Memory B cell (primary cell): ENCODE data around the gene CPZ.

ENCODE experiments used
- ATAC-seq: fragments of 150-1000 bp; cut with Tn5 transposase; 2 replicates; pipeline ENCODE4 v1.10.0; 2021; ENCODE audit warnings: low read depth, mild to moderate bottlenecking, moderate library complexity
- DNase-seq, 2 donors: peaks; one replicate each; pipeline ENCODE4 v3.0.0; 2022; ENCODE audit warnings: low spot score in 2 of 2
- H3K27ac Mint-ChIP-seq: one replicate; pipeline ENCODE4 v1.8.0; 2022; ENCODE audit warnings: mild to moderate bottlenecking, moderate library complexity, mixed read lengths
- H3K27me3 Mint-ChIP-seq: one replicate; pipeline ENCODE4 v1.8.0; 2022; ENCODE audit warnings: mixed read lengths
- H3K36me3 Mint-ChIP-seq: one replicate; pipeline ENCODE4 v1.8.0; 2022; ENCODE audit warnings: mild to moderate bottlenecking, mixed read lengths
- H3K4me1 Mint-ChIP-seq: one replicate; pipeline ENCODE4 v1.8.0; 2022; ENCODE audit warnings: mixed read lengths
- H3K4me3 Mint-ChIP-seq: one replicate; pipeline ENCODE4 v1.8.0; 2022; ENCODE audit warnings: mild to moderate bottlenecking, moderate library complexity, mixed read lengths
- H3K9me3 Mint-ChIP-seq: one replicate; pipeline ENCODE4 v1.8.0; 2022; ENCODE audit warnings: mixed read lengths

Gene CPZ

DNA sequence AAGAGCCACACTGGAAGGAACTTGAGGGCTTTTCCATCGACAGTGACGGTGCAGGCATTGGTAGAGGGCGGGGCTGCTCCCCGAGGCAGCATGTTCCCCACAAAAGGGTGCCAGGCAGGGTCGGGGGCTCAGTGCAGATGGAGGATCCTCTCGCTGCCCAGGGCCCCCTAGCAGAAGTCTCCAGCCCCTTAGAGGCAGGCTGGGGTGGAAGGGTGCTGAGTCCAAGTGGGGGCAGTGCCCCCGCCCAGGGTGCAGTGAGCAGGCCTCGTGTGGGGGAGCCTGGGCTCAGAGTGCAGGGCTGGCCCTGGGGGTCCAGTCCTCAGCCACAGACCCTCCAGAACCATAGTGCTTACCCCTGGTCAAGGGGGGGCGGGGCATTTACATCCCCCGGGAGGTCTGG, 9.0 kb downstream of the CPZ start:
- DNase-seq (no peak), ATAC-seq (no peak)
- H3K36me3 Mint-ChIP-seq, result no peaks in the 10 kb centered on the region
- H3K27ac Mint-ChIP-seq, result no peak overlapping the region
- H3K27me3 Mint-ChIP-seq, result peaks cover 4% of the 10 kb centered on the region
- H3K4me3 Mint-ChIP-seq, result no peak overlapping the region
- H3K4me1 Mint-ChIP-seq, result no peaks in the 10 kb centered on the region
- no peaks in the 10 kb centered on the region for H3K9me3 Mint-ChIP-seq

DNA sequence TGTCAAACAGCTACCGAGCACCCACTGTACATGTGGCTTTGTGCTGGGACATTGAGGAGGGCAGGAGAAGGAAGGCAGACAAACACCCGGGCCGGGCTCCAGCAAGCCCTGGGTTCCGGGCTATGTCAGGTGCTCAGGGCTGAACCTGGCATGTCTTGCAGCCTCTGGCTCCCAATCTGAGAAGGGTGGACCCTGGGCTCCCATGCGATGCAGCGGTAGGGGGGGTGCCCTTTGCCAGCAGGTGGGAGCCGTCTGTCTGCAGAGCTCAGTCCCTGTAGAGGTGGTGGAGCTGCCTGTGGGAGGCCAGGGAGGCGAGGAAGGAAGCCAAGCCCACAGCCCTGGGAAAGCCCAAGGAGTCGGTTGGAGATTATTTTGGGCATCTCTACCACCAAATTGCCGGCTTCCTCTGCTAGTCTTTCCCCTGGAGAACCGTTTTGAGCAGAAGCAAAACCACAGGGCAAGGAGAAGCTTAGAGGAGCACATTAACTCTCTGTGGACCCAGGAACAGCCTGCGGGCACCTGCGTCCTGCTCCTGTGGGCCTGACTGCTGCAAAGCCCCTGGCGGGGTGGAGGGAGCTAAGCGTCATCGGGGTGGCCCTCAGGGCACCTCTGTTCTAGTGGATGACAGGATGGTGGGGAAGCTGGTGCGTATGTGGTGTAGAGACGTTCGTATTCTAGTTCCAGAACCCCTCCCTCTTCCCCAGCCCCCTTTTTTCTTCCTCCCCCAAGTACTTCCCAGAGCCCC, 10.3 kb downstream of the CPZ start:
- H3K4me3 Mint-ChIP-seq, result no peak overlapping the region
- H3K27me3 Mint-ChIP-seq, result peaks cover 3% of the 10 kb centered on the region
- H3K4me1 Mint-ChIP-seq, result no peaks in the 10 kb centered on the region
- no peaks in the 10 kb centered on the region for H3K36me3 Mint-ChIP-seq
- H3K27ac Mint-ChIP-seq, result no peak overlapping the region
- no peaks in the 10 kb centered on the region for H3K9me3 Mint-ChIP-seq
- no peak for ATAC-seq
- no peak for DNase-seq

DNA sequence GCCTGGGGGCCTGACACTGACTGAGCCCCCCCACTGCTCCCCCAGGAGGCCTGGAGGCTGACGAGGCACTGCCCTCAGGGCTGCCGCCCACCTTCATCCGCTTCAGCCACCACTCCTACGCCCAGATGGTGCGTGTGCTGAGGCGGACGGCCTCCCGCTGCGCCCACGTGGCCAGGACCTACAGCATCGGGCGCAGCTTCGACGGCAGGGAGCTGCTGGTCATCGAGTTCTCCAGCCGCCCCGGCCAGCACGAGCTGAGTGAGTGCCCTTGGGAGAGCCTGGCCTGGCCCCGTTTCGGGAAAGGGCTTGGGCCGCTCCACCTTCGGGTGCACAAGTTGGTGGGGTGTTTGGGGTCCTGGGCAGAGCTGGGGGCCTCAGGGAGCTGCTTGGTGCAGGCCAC, 11.4 kb downstream of the CPZ start:
- Mint-ChIP-seq H3K4me3 (no peak overlapping the region), H3K36me3 (no peaks in the 10 kb centered on the region), H3K27ac (no peak overlapping the region), H3K9me3 (no peaks in the 10 kb centered on the region), H3K4me1 (peaks cover under 1% of the 10 kb centered on the region), H3K27me3 (peaks cover 1% of the 10 kb centered on the region)
- no peak for DNase-seq
- no peak for ATAC-seq

DNA sequence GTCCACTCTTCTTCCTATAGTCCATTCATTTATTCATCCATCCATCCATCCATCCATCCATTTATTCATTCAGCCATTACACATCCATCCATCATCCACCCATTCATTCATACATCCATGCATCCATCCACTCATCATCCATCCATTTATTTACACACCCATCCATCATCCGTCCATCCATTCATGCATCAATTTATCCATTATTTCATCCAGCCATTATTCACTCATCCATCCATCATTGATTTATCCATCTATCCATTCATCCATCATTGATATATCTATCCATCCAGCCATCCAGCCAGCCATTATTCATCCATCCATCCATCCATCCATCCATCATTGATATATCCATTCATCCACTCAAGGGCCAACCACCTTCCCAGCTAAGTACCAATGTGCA, 12.7 kb downstream of the CPZ start:
- ATAC-seq, result no peak

DNA sequence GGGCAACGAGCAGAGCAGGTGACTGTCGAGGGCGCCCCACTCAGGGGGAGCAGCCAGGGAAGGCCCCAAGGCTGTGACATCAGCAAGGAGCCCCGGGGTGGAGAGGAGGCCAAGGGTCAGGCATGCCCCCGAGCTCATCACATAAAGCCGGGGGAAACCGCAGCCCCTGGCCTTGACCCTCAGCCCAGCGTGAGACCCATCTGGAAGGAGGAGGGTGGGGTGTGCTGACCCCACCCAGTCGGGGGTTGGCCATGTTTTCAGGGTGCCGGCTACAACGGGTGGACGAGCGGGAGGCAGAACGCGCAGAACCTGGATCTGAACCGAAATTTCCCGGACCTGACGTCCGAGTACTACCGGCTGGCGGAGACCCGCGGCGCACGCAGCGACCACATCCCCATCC, 13.9 kb downstream of the CPZ start:
- DNase-seq (no peak), ATAC-seq (no peak)
- Mint-ChIP-seq H3K9me3 (peaks cover 3% of the 10 kb centered on the region), H3K4me1 (peaks cover 4% of the 10 kb centered on the region), H3K36me3 (no peaks in the 10 kb centered on the region), H3K4me3 (no peak overlapping the region), H3K27me3 (peaks cover 9% of the 10 kb centered on the region), H3K27ac (no peak overlapping the region)

More for the DNA sequence above, 12.7 kb downstream of the CPZ start:
- Mint-ChIP-seq H3K36me3 (no peaks in the 10 kb centered on the region), H3K4me1 (peaks cover 4% of the 10 kb centered on the region), H3K9me3 (peaks cover 3% of the 10 kb centered on the region), H3K4me3 (no peak overlapping the region), H3K27me3 (peaks cover 5% of the 10 kb centered on the region), H3K27ac (no peak overlapping the region)
- no peak for DNase-seq

DNA sequence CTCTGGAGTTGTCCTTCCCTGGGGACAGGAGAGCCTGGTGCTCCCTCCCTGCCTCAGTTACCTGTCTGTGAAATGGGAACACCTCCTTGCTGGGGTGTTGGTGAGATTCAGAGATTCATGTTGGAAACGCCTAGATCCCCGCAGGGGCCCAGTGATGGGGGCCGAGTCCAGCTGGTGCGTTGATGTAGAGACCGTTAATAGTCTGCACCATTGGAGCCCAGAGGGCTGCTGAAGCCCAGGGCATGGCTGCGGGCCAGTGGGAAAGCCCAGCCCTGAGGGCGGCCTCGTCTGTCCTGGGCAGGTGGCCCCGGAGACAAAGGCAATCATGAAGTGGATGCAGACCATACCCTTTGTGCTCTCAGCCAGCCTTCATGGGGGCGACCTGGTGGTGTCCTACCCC, 14.4 kb downstream of the CPZ start:
- Mint-ChIP-seq H3K27ac (no peak overlapping the region), H3K36me3 (no peaks in the 10 kb centered on the region), H3K4me1 (peaks cover 4% of the 10 kb centered on the region), H3K27me3 (peaks cover 11% of the 10 kb centered on the region), H3K4me3 (no peak overlapping the region), H3K9me3 (peaks cover 3% of the 10 kb centered on the region)
- no peak for ATAC-seq
- DNase-seq, result no peak

DNA sequence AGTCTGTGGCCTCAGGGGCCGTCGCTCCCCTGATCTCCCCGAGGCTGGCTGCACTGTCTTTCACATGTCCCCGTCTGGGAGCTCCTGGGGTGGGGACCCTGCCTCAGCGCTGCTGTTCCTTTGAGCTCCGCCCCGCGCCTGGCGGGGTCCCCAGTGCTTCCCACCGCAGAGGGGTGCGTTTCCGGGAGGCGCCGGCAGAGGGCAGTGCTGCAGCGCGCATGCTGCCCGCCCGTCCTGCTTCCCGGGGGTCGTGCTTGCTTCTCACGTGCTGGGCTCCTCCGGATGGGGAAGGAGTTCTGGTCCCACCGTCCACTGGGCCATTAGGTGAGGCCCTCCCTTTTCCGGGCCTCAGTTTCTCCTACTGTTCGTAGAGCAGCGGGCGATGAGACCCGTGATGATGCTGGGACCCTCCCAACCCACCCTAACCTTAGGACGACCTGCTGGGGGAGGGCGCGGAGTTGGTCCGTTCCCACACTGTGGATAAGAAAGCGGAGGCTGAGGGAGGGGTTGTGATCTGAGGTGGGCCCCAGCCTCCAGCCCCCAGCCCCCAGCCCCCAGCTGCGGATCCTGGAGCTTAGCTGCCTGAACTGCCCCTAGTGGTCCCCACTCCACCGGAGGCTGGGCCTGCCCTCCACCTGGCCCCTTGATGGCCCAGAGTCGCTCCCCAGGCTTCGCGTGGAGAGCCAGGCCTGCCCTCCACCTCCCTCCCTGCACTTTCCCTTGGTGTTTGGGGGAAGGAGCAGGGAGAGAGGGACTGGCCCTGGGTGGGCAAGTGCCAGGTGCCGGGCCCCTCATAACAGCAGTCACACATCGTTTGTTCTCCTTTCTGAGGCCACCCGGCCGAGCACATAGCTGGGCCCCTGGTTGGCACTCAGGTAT, 15.3 kb downstream of the CPZ start:
- Mint-ChIP-seq H3K4me3 (no peak overlapping the region), H3K9me3 (peaks cover 3% of the 10 kb centered on the region), H3K27ac (no peak overlapping the region), H3K4me1 (peaks cover 4% of the 10 kb centered on the region), H3K27me3 (peaks cover 11% of the 10 kb centered on the region), H3K36me3 (no peaks in the 10 kb centered on the region)
- ATAC-seq, result no peak
- DNase-seq, result peak in 1 of 2 donors; percentile 27

DNA sequence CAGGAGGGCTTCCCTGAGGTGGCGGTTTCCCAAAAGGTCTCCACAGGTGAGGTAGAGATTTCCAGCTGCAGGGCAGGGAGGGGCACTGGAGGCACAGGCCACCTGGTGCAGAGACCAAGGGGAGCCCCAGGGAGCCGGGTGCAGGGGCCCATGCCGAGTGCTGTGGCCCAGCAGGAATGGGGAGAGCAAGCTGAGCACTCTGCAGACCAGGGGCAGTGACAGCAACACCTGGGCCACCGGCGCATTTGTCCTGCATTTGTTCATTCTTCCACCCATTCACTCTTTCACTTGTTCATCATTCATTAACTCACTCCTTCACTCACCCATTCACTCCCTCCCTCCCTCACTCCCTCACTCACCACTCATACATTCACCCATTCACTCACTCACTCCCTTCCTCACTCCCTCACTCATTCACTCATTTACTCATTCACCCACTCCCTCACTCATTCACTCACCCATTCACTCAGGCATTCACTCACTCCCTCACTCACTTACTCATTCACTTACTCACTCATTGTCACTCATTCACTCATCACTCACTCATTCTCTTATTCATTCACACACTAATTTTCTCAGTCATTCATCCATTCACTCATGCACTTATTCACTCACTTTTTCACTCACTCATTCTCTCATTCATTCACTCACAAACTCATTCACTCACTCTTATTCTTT, 16.3 kb downstream of the CPZ start:
- Mint-ChIP-seq H3K27ac (no peak overlapping the region), H3K27me3 (peaks cover 11% of the 10 kb centered on the region), H3K36me3 (no peaks in the 10 kb centered on the region), H3K4me1 (peaks cover 4% of the 10 kb centered on the region), H3K4me3 (no peak overlapping the region), H3K9me3 (peaks cover 3% of the 10 kb centered on the region)
- ATAC-seq, result no peak
- no peak for DNase-seq

DNA sequence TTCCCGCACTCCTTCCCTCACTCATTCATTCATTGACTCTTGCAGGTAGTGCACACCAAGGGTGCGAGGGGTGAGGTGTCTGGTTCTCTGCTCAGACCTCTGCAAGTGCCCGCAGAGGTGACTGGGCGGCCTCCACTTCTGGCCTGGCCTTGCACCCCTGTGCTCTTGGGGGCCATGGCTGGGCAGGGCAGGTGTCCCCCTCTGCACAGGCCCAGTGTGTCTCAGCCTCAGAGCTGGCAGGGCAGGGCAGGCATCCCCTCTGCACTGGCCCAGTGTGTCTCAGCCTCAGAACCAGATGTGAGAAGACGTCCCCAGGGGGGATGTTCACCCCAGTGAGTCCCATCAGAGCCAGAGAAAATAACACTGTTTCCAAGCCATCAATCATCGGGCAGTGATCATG, 16.8 kb downstream of the CPZ start:
- Mint-ChIP-seq H3K36me3 (no peaks in the 10 kb centered on the region), H3K27me3 (peaks cover 11% of the 10 kb centered on the region), H3K9me3 (peaks cover 3% of the 10 kb centered on the region), H3K27ac (no peak overlapping the region), H3K4me1 (peaks cover 4% of the 10 kb centered on the region), H3K4me3 (no peak overlapping the region)
- DNase-seq, result no peak
- ATAC-seq, result no peak

DNA sequence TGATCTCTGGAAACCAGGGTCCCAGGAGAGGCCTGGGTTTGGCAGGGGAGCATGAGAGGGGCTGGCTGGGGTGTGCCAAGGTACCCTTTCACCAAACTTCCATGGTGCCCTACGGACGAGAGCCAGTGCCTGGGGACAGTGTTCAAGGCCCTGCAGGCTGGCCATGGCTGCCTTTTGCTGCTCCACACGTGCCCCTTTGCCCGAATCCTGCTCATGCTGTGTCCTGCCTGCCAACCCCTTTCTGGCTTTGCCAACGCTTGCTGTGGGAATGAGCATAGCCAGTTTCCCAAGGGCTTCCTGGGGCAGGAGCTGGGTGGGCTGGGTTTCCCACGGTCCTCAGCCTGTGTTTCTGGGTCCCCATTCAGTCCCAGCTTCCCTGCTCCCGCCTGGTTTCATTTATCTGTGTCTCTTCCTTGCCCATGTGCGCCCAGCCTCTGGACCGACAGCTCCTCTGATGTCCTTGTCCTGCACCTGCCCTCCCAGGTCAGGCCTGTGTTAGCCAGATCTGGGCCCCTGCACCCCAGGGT, 17.3 kb downstream of the CPZ start:
- no peak overlapping the region for H3K27ac Mint-ChIP-seq
- peaks cover 3% of the 10 kb centered on the region for H3K9me3 Mint-ChIP-seq
- H3K4me1 Mint-ChIP-seq, result peaks cover 4% of the 10 kb centered on the region
- H3K4me3 Mint-ChIP-seq, result no peak overlapping the region
- DNase-seq (no peak), ATAC-seq (no peak)
- H3K27me3 Mint-ChIP-seq, result peaks cover 11% of the 10 kb centered on the region
- H3K36me3 Mint-ChIP-seq, result no peaks in the 10 kb centered on the region

DNA sequence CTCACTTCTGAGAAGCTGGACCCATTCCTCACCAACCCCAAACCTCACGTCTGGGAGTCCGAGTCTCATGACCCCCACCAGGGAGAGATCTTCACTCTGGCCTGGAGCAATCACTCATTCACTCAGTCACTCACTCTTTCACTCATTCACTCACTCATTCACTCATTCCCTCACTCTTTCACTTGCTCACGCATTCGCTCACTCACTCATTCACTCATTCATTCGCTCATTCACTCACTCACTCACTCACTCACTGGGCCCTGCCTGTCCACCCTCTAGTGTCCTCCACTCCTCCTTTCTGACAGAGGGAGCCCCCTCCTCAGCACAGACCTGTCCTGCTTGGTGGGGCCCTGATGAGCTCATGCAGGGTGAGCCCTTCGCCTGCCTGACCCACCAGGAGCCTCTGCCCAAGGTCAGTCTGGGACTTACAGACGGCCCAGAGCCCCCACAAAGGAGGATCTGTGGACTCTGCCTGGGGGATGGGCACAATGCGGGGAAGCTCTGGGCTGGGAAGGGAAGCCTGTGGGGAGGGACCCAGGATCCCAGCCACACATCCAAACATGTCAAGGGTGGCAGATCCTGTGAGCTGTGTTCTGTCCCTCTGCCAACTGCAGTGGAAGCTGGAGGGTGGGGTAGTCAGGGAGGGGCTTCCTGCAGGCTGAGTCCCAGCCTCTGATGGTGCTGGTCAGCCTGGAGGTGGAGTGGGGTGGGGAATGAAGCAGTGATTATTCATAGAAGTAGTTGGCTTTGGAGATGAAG, 18.5 kb downstream of the CPZ start:
- Mint-ChIP-seq H3K36me3 (no peaks in the 10 kb centered on the region), H3K4me1 (peaks cover 4% of the 10 kb centered on the region), H3K4me3 (no peak overlapping the region), H3K27me3 (peaks cover 11% of the 10 kb centered on the region), H3K27ac (no peak overlapping the region), H3K9me3 (peaks cover 3% of the 10 kb centered on the region)
- no peak for DNase-seq
- no peak for ATAC-seq

DNA sequence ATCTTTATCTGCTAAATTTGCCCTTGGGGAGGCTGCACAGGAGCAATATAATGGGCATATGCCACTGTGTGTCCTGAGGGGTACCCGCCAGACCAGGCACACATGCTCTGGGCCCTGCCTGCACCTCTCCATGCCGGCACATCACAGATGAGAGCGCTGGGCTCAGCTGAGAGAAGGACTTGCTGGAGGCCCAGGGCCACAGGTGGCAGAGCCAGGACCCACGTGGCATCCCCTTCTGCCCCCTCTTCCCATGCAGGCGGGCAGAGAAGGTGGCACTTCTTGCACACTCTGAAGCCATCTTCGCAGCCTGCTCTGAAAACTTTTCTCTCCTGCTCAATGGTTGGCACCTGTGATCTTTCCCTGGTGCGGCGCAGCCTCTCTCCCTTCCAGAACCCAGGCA, 20.1 kb downstream of the CPZ start:
- H3K4me3 Mint-ChIP-seq, result no peak overlapping the region
- peaks cover 4% of the 10 kb centered on the region for H3K4me1 Mint-ChIP-seq
- no peaks in the 10 kb centered on the region for H3K36me3 Mint-ChIP-seq
- H3K9me3 Mint-ChIP-seq, result peaks cover 3% of the 10 kb centered on the region
- no peak overlapping the region for H3K27ac Mint-ChIP-seq
- peaks cover 11% of the 10 kb centered on the region for H3K27me3 Mint-ChIP-seq
- DNase-seq, result no peak
- no peak for ATAC-seq

DNA sequence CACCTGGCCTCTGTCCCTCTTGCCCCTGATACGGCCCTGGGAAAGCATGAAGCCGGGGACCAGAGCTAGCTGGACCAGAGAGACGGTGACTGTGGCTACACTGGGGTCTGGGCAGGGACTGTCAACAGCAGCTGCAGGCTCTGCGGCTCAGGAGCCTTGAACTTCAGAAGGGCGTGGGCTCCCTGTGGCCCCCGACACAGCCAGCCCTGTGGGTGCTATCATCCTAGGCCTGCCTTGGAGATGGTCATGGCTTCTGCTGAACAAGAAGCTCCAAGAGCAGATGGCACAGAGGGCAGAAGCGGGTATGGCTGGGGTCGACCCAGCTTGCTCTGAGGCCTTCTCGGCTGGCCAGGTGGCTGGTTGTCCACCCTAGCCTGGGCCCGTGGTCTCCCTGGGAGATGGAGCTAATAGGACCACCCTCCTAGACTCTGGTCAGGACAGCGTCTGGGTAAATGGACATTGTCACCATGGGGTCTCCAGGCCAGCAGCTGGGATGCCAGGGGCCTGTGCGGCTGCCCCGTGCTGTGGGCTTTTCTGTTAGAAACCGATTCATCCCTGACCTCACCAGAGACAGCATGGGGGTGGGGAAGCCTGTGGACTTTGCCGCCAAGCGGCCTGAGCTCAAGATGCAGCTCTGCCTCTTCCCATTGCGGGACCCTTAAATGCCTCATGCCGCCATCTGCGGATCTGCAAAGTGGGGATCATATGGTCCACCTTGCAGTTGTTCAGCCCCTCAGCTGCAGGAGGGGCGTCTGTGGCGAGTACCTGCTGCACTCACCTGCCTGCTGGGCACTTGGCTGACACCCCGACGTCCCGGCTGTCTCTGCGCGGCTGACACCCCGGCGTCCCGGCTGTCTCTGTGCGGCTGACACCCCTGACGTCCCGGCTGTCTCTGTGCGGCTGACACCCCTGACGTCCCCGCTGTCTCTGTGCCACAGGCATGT, 21.1 kb downstream of the CPZ start:
- ATAC-seq (no peak), DNase-seq (no peak)
- Mint-ChIP-seq H3K4me3 (no peak overlapping the region), H3K36me3 (no peaks in the 10 kb centered on the region), H3K4me1 (peaks cover 4% of the 10 kb centered on the region), H3K27me3 (peaks cover 11% of the 10 kb centered on the region), H3K27ac (no peak overlapping the region), H3K9me3 (peaks cover 3% of the 10 kb centered on the region)
